NCI-H2081 (cell line): ENCODE results near the gene KCNQ1.

ENCODE experiments used
- DNase-seq, 2 experiments: peaks; one replicate each; lab custom pipeline; 2025; lab: John Stamatoyannopoulos, UW

KCNQ1 gene

DNA sequence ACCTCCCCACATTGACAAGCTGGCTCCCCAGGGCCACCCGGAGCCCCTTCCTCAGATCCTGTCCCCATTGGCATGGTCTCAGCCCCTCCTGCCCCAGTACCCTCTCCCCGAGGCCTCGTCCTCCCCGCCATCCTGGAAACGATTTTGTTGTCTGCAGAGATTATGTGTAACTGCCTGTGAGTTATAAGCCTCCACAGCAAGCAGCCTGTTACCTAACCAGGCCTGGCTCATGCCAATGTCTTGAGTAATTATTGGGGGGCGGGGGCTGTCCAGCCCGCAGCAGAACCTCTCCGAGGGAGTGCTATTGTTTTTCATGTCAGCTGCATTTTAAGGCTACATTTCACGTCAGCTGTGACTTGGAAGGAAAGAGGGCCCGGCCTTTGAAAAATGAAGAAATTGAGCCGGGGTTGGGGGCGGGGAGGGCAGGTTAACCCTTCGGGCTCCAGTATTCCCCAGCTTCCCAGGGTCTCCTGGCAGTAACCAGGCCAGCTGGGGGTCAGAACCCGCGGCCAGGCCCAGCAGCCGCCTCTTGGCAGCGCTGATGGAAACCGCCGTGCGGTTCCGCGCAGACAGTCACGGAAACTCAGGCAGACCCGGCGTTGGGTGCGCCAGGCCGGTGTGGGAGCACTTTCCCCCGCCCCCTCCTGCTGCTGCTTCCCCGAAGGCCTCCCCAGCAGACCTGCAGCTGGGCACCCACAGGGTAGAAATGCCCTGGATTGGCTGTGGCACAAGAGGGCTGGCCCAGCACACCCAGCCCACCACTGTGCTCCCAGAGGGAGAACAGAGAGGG is 381.3 kb downstream of the KCNQ1 start:
- DNase-seq: no peak

DNA sequence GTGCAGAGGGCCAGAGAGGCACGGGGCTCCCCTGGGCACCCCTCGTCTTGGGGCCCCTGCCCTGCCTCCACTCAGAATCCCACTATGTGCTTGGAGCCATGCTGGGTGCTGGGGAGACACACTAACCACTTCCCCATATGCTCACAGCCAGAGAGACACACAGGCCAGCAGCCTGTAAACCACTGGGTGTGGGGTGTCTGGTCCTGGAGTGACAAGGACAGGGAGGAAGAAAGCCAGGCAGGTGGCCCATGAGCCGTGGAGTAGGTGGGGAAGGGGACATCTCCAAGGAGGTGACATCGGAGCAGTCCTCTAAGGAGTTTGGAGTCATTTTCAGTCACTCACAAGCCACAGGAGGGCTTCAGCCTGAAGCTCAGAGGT is 381.9 kb downstream of the KCNQ1 start:
- DNase-seq: no peak

DNA sequence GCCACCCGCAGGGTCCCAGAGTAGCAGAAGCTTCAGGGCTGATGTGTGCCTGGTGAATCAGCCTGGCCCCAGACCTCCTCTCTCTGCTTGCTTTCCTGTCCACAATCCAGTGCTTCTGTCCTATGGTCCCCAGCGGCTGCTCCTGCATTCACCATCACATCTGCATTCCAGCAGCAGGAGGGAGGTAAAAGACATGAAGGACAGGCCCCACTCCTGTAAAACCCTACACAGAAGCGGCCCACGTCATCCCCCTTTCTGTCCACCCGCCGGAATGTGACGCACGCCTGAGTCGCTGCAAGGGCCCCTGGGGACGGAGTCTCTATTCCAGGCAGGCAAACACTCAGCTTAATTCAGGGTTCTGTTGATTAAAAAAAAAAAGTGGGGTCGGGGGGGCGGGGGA is 382.4 kb downstream of the KCNQ1 start:
- DNase-seq: no peak

DNA sequence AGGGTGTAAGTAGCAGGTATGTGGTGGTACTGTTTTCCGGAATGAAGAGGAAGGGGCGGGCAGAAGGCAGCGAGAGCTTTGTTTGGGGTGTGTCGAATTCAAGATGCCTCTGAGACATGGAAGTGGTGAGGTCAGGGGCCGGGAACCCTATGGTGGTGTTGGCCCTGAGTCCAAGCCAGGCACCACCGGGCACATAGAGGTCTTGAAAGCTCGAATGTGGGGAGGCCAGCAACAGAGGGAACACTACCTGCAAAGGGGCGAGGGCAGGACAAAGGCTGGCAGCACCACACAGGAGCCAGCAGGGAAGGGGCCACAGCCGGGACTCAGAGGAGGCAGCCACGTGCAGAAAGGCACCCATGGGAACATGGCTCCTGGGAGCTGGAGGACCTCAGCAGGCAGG is 383.0 kb downstream of the KCNQ1 start:
- no peak for DNase-seq

DNA sequence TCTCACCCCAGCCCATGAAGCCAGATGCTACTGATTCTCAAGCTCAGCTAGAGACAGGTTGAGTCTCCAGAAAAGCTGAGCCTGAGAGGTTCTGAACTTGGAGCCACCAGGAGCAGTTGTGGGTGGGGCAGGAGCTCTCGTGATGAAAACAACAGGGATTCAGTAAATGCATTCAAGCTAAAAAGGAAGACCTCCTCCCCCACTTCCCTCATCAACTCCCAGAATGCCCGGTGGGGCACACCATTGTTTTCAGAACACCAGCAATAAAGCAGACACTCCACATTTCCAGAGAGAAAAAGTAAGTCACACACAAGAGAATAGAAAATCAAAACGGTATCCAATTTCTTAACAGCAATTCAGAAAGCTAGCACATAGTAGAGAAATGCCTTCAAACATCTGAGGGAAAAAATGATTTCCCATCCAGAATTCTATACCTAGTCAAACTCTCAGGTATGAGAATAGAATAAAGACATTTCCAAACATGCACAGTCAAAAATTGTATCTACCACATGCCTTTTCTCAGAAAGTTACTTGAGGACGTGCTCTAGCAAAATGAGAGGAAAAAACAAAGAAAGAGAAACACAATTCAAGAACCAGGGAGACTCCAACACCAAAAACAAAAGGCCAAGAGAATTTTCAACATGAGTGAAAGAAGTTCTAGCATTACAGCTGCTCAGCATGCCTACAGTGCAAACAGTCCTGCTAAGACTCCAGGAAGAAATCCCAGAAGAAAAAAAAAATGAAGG is 383.9 kb downstream of the KCNQ1 start:
- no peak for DNase-seq

DNA sequence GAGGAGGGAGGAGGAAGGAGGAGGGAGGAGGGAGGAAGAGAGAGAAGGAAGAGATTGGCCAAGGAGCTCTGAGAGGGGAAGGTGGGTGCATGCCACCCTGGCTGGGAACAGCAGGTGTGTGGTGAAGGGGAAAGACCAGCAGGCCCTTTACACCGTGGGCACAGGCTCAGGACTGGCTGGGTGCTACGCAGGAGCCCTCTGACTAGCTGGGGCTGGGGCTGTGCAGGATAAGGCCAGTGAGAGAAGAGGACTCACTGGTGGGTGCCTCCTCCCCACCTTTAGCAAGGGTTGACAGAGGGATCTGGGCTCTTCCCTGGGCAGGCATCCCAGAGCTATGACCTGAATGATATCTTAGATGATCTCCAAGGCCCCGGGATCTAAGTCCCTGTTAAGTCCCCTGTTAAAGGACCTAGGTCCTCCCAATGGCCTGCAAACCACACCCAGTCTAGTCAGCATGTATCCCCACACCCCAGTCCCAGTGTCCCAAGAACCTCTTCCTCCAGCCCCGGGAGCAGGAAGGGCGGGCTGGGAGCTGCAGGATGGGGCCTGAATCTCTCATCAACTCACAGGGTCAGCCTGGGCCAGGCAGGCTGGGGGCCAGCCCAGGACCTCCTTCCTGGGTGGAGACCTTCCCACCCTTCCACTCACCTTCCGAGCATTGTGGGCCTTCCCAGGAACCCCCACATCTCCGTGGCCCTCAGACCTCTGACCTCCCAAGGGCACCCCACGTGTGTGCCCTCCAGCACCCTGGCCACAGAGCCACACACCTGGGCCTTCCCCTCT is 385.4 kb downstream of the KCNQ1 start:
- no peak for DNase-seq

DNA sequence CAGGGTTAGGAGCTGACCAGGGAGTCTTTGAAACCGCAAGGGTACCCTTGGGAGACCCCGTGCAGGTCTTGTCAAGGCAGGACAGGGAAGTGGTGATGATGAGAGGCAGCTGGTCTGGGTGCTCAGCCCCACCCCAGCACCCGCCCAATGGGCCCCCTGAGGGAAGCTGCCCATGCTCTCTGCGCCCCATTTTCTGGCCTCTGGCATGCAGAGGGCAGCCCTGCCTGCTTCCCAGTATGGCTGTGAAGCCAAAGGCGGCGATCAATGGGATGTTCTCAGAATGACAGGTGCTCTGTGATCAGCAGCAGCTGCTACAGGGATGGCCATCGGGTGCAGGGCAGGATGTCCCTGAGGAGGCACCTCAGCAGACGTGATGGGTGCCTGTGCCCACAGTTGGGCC is 386.1 kb downstream of the KCNQ1 start:
- DNase-seq: no peak

DNA sequence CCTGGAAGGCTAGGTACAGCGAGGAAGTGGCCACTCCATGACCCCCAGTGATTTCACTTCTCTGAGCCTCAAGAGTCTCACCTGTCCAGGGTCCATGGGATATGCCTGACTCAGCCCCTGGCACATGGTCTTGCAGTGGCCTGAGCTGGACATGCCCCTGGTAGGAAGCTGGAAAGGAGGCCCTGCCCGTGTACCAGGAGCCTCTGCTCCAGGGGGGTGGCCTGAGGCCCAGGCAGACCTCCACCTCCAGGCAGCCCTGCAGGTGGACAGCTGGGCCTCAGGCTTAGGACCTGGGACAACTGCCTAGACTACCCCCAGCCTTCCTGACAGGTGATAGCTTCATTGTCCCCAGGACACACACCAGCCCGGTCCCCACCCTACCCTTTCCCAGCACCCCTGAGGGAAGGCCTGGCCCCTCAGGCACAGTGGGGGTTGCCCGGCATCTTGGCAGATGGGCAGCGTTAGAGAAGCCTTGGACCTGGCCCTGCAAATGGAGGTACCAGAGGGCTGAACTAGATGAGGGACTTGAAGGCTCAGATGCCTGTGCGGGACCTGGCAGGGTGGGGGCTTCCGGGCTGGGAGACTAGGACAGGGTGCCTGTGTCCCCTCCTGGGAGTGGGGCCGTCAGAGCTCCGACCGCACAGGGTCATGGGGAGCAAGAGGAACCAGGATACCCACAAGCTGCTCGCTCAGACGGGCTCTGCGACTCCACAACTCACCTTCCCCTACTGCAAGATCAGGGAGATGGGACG is 387.1 kb downstream of the KCNQ1 start:
- DNase-seq: no peak

DNA sequence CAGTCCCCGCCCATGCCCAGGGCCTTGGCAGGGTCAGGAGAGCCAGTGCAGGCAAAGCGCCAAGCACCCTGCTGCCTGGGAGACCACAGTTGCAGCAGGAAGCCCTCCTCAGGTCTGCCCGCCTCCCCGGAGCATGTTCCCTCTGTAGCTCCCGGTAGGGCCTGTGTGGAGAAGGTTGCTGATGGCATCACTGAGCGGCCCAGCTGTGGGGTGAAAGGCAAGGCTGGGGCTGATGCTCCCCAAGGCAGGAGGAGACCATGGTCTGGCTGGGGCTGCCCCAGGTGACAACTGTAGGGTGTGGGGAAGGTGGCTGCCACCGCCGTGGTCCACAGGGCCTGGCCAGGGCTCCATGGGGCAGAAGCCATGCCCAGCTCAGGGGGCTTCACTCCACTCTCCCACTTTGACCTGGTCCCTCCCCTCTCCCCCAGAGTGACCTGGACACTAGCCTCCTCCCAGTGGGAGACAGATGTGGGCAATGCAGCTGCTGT is 387.8 kb downstream of the KCNQ1 start:
- no peak for DNase-seq

DNA sequence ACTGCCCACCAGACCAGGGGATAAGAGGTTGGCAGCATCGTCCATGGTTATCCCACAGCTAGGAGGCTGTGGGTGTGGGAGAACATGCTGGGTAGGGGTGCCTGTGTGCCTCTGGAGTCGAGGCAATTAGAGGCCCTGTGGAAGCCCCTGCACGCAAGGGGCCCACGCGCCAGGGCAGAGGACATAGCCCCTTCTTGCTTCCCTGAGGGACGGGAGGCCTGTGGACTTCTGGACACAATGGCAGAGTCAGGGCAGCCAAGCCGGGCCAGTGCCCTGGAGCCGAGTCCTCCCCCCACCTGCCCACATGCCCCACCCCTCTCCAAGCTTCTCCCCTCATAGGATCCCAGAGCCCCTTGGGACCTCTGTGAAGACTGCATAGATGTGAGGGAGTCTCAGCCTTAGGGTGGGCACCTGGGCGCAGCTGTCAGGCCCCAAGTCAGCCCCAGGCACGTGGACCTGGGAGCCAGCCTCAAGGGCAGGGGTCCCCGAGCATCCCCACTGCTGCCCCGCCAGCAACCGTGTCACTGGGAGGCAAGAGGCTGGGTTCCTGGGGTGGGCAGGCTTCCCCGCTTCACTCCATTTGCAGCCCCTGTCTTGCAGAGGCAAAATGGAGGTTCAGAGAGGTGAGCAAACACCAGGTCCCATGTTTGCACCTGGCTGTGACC is 388.4 kb downstream of the KCNQ1 start:
- no peak for DNase-seq

DNA sequence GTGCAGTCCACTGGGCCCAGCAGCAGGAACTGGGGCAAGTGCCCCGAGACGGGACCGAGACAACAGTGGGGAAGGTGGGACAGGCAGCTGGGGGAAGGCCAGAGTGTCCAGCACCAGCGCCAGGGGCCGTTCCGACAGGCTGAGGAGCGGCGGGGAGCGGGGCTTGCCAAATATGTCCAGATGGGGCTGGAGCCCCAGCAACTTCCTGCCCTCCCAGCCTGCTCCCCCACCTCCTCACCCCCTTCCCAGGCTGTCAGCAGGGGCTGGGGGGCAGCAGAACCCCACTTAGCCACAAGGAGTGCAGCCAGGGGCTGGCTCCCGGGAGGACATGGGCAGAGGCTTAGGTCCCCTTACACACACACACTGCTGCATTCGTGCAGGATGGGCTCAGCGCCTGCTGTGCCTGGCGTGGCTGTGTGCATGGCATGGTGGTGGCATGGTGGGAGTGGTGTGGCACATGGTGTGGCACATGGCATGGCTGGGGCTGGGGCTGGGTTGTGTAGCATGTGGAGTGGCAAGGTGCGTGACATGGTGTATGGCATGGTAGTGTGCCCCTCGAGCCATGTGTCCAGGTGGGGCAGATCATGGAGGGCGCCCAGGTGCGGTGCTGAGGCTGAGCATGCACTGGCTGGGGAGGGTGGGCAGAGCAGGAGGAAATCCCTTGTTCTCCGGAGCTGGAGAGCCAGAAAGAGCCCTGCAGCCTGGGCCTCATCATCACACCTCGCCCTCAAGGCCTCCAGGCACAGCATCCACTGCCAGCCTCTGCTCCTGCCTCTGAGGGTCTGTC is 389.1 kb downstream of the KCNQ1 start:
- no peak for DNase-seq

DNA sequence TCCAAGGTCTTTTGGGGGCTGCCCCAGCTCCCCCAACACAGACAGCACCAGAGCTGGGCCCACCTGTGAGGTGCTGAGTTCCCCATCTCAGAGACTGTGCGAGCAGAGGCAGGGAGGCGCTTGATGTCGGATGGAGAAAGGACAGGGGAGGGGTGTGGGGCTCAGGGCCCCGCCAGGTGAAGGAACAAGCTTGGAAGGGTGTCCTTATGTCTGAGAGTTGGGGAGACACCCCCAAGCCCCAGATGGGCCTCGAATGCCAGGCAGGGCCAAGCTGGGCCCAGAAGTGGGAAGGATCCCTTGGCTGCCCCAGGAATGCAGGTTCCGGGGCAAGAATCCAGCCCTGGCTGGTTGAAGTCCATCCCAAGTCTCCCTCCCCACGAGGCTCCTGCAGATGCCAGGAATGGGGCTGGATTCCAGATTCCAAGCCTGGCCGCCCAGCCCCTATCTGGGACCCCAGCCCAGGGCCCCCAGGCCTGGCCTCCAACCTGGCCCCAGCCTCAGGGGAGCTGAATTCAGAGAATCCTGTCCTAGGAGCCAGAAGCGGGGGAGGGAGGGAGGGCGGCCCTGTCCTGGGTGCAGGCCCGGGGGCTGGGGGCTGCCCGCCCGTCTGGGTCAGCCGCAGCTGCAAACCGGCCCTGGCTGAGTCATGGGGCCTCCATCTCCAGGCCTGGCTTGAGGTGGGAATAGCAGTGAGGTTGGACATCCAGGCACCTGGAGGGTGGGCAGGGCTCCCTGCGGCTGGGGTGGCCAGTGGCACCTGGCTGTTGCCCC is 389.9 kb downstream of the KCNQ1 start:
- DNase-seq: no peak

DNA sequence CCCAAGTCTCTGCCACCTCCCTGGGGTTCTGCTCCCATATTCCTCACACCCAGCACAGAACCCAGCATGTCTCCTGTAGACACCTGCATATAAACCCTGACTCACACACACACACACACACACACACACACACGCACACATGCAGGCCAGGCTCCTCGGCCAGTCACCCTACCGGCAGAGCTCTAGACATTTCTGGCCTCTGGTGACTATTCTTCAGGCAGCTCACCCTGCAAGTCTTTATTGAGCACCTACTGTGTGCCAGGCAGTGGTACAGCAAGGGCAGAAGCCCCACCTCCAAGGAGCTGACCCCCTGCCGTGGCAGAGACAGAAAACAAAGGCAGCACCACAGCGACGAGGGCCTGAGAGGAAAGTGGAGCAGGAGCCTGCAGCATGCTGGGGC is 390.5 kb downstream of the KCNQ1 start:
- no peak for DNase-seq

DNA sequence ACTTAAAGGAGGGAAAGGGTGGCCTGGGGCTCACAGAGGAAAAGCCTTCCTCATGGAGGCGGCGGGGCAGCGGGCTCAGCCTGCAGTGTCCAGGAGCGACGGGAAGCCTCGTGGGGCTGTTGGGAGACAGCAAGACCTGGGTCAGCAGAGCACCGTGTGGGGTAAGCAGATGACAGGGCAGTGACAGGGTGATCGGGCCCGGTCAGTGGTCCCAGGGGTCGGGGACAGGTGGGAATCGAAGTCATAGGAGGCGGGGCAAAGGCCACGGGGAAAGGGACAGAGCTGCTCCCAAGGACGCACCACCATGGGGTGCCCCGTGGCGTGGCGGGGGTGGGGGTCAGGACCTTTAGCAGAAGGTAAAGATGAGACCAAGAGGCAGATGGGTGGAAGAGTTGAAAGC is 390.9 kb downstream of the KCNQ1 start:
- no peak for DNase-seq

DNA sequence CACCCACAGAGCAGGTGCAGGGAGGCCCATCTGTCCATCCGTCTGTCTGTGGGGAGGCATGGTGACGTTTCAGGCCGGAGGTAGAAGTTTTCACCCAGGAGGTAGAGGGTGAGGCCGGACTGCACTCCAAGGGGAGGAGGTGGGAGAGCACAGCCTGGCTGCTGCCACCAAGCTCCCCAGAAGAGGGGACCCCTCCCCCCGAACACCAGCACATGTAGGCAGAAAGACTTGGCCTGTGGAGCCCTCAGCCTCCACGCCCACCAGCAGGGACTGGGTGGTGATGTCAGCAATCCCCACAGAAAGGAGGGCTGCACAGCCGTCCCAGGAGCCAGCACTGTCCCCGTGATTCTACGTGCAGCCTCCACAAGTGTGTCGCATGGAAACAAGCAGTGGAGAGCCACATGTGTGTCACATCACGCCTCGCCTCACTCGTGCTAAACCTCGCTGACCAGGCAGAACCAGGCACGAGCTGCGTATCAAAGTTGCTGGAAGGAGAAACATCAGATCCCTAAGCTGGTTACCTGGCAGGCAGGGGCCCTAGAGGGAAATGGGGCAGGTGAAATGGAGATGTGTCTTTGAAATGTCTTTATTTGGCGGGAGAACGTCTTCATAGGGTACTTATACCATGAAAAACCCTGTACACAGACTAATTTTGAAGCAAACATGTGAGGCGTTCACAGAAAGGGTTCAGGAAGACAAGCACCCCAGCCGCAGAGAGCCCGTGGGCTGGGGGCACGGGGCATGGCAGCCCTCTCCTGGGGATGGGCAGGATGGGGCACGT is 391.7 kb downstream of the KCNQ1 start:
- no peak for DNase-seq

DNA sequence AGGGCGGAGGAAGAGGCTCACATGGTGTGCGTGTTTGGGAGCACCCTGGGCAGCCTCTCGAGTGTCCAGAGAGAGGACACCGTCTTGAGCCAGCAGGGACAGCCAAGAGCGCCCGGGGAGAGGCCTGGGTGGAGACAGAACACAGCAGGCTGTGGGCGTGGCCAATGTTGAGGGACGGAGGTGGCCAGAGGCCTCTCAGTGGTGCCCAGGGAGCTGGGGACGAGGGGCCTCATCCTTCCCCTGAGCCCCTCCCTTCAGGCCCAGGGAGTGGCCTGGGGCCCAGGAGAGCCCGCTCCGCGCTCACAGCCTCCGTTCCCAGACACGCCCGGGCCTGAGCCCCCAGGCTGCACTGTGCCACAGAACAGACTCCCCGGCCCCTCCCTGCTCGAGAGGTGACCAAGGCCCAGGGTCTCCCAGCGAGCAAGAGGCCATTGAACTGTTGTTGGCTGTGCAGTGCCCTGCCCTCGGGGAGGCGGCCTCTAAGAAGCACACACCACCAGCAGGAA is 392.3 kb downstream of the KCNQ1 start:
- DNase-seq: no peak

DNA sequence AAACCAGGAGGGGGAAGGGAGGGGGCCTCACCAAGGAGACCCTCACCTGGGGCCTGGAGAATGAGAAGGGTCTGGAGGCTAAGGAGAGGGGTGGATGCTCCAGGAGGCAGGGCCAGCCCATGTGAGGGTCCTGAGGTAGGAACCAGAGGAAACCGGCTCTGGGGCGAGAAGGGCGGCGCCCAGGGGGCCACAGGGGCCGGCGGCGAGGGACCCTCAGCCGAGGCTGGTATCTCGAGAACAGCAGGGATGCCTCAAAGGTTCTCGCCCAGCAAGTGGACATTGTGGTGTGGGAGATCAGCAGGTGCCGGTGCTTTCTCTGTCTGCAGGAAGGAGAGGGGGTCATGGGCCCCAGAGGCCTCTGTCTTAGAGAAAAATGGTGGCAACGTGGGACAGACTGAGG is 392.8 kb downstream of the KCNQ1 start:
- DNase-seq: no peak

DNA sequence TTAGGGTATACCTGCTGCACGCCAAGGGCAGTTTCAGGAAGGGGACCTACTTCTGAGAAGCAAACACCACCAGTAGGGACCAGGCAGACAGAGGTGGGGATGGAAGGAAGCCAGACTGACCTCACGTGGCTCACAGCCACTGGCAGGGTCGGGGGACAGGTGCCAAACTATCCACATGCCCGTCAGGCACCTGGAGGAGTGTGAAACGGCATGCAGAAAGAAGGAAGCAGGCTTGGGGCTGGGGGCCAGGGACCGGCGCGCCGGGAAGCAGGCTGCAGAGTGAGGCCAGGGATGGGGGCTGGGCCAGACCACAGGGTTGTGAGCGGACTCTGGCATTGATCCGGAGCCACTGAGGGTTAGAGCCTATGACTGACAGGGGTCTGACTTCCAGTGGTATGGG is 393.3 kb downstream of the KCNQ1 start:
- no peak for DNase-seq
